GM12878 (cell line): ENCODE data around the gene TMEM120B. TPM values are rescaled to one million over a fixed set of nuclear protein-coding genes. Genes with fewer than 3 reads are reported as not detected.
A peak's percentile ranks its signal among the peaks of the same experiment; 100 is the strongest.

ENCODE experiments used
- CHD4 ChIP-seq: fragments of 200-600 bp; sonication (generic); IDR thresholded peaks from 2 replicates; pipeline ENCODE4 v1.6.1; 2016; ENCODE audit warnings: mild to moderate bottlenecking
- E4F1 ChIP-seq: fragments of 450-650 bp; IDR thresholded peaks from 2 replicates; pipeline ENCODE4 v1.6.1; 2018; ENCODE audit warnings: borderline replicate concordance, mild to moderate bottlenecking; ENCODE audit not compliant: partially characterized antibody
- EED ChIP-seq: sonication (generic); IDR thresholded peaks from 2 replicates; pipeline ENCODE4 v1.6.1; 2016; ENCODE audit warnings: antibody characterized with exemption, low read depth
- GABPA ChIP-seq: IDR thresholded peaks from 2 replicates; pipeline ENCODE4 v1.6.1; 2014; ENCODE audit warnings: antibody characterized with exemption, low read depth, mild to moderate bottlenecking, inconsistent platforms
- HDAC6 ChIP-seq: fragments of 200-600 bp; sonication (generic); IDR thresholded peaks from one replicate; pipeline ENCODE4 v1.8.0; 2017; ENCODE audit warnings: antibody characterized with exemption; ENCODE audit not compliant: unreplicated experiment
- IKZF2 ChIP-seq, 2 experiments: fragments of 450-650 bp; IDR thresholded peaks; 2 replicates each; pipeline ENCODE4 v1.6.1; 2017; ENCODE audit warnings: mild to moderate bottlenecking in 2 of 2, moderate library complexity in 2 of 2
- KDM1A ChIP-seq: fragments of 200-600 bp; sonication (generic); IDR thresholded peaks from 2 replicates; pipeline ENCODE4 v1.6.1; 2016; ENCODE audit warnings: borderline replicate concordance
- NRF1 ChIP-seq: conservative IDR thresholded peaks from 2 replicates; pipeline ENCODE4 v1.6.1; 2011; ENCODE audit warnings: mild to moderate bottlenecking, low read depth, low read length, improper control_type of control experiment
- PKNOX1 ChIP-seq: fragments of 450-650 bp; IDR thresholded peaks from 2 replicates; pipeline ENCODE4 v1.6.1; 2016; ENCODE audit warnings: mild to moderate bottlenecking
- RAD51 ChIP-seq: fragments of 450-650 bp; IDR thresholded peaks from 2 replicates; pipeline ENCODE4 v1.6.1; 2016; ENCODE audit warnings: moderate library complexity, mild to moderate bottlenecking, inconsistent platforms
- RCOR1 ChIP-seq: conservative IDR thresholded peaks from 2 replicates; pipeline ENCODE4 v1.6.1; 2012; ENCODE audit warnings: low read depth, low read length, improper control_type of control experiment
- RFX5 ChIP-seq: IDR thresholded peaks from 2 replicates; pipeline ENCODE4 v1.6.1; 2011; ENCODE audit warnings: low read depth, low read length, improper control_type of control experiment
- SMAD5 ChIP-seq: IDR thresholded peaks from 2 replicates; pipeline ENCODE4 v1.6.1; 2016; ENCODE audit warnings: antibody characterized with exemption, low read depth
- SP1 ChIP-seq: IDR thresholded peaks from one replicate; pipeline ENCODE4 v1.6.1; 2011; ENCODE audit warnings: low read depth, low read length
- TARDBP ChIP-seq: IDR thresholded peaks from 2 replicates; pipeline ENCODE4 v1.6.1; 2016; ENCODE audit warnings: borderline replicate concordance
- ZNF217 ChIP-seq: fragments of 450-650 bp; IDR thresholded peaks from 2 replicates; pipeline ENCODE4 v1.6.1; 2017; ENCODE audit warnings: antibody characterized with exemption, mild to moderate bottlenecking
- ZNF384 ChIP-seq: IDR thresholded peaks from 2 replicates; pipeline ENCODE4 v1.6.1; 2012; ENCODE audit warnings: low read depth, mild to moderate bottlenecking, low read length, improper control_type of control experiment, borderline replicate concordance
- ZZZ3 ChIP-seq: IDR thresholded peaks from 2 replicates; pipeline ENCODE4 v1.6.1; 2011; ENCODE audit warnings: low read depth; ENCODE audit not compliant: control insufficient read depth, insufficient read length
- polyA plus RNA-seq, 11 experiments: library from polyadenylated mRNA; depleted of rRNA in 4 of 11; unstranded in 6 of 11; stranded (reverse) in 5 of 11; fragments of >200 nt; fragmentation: Nextera tagmentation in 4 of 11; fragmentation: Illumina TruSeq in 1 of 11; extraction: Ambion mirVana in 4 of 11; extraction: Trizol in 1 of 11; gene quantifications; 1 replicate in 1 of 11; 2 replicates in 10 of 11; pipeline versions ENCODE4 v1.2.1 to v1.2.3, GENCODE V29; 2011 to 2016; ENCODE audit warnings: inconsistent platforms in 2 of 11, missing spikeins in 2 of 11, low read depth in 1 of 11
- total RNA-seq, 4 experiments: library from RNA; depleted of rRNA in 3 of 4; stranded (reverse); fragments of >200 nt in 3 of 4; fragmentation: Illumina TruSeq in 1 of 4; extraction: Trizol in 1 of 4; gene quantifications; 2 replicates each; pipeline versions ENCODE4 v1.2.1 to v1.2.3, GENCODE V29; 2013 to 2021
- TF ChIP-seq, protein P1 (sequence below): fragments of 450-650 bp; IDR thresholded peaks from 2 replicates; pipeline ENCODE4 v1.6.1; 2016; ENCODE audit warnings: mild to moderate bottlenecking, moderate library complexity, borderline replicate concordance
- TF ChIP-seq, protein P2 (sequence below): IDR thresholded peaks from 2 replicates; pipeline ENCODE4 v1.6.1; 2011; ENCODE audit warnings: low read depth, low read length, improper control_type of control experiment, borderline replicate concordance
- TF ChIP-seq, protein P3 (sequence below): IDR thresholded peaks from 2 replicates; pipeline ENCODE4 v1.6.1; 2011; ENCODE audit warnings: low read depth, mild to moderate bottlenecking, low read length, moderate library complexity, borderline replicate concordance; ENCODE audit errors: extremely low read depth

The TMEM120B gene
- total and polyA plus RNA-seq, 10 of the 15 experiments (the other 5 are each of a cell fraction or from before 2014, with no cell fraction given): 4.0 to 26.2 (median 9.2) TPM

GRCh38 chr12:121793838-121794533 lies 81.4 kb downstream of the TMEM120B start (continued):
- TF ChIP-seq, protein P1, sequence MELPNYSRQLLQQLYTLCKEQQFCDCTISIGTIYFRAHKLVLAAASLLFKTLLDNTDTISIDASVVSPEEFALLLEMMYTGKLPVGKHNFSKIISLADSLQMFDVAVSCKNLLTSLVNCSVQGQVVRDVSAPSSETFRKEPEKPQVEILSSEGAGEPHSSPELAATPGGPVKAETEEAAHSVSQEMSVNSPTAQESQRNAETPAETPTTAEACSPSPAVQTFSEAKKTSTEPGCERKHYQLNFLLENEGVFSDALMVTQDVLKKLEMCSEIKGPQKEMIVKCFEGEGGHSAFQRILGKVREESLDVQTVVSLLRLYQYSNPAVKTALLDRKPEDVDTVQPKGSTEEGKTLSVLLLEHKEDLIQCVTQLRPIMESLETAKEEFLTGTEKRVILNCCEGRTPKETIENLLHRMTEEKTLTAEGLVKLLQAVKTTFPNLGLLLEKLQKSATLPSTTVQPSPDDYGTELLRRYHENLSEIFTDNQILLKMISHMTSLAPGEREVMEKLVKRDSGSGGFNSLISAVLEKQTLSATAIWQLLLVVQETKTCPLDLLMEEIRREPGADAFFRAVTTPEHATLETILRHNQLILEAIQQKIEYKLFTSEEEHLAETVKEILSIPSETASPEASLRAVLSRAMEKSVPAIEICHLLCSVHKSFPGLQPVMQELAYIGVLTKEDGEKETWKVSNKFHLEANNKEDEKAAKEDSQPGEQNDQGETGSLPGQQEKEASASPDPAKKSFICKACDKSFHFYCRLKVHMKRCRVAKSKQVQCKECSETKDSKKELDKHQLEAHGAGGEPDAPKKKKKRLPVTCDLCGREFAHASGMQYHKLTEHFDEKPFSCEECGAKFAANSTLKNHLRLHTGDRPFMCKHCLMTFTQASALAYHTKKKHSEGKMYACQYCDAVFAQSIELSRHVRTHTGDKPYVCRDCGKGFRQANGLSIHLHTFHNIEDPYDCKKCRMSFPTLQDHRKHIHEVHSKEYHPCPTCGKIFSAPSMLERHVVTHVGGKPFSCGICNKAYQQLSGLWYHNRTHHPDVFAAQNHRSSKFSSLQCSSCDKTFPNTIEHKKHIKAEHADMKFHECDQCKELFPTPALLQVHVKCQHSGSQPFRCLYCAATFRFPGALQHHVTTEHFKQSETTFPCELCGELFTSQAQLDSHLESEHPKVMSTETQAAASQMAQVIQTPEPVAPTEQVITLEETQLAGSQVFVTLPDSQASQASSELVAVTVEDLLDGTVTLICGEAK: no peak
- peak; percentile 74; the same call in 1 of the 2 replicates for TF ChIP-seq TARDBP
- peak; percentile 42 to 44 for TF ChIP-seq IKZF2 (IDR thresholded peaks at IDR 0.05)
- peak; percentile 13; the same call in 1 of the 2 replicates for TF ChIP-seq RFX5
- no peak for TF ChIP-seq RCOR1
- TF ChIP-seq CHD4: peak; percentile 91; the same call in 1 of the 2 replicates
- TF ChIP-seq, protein P2, sequence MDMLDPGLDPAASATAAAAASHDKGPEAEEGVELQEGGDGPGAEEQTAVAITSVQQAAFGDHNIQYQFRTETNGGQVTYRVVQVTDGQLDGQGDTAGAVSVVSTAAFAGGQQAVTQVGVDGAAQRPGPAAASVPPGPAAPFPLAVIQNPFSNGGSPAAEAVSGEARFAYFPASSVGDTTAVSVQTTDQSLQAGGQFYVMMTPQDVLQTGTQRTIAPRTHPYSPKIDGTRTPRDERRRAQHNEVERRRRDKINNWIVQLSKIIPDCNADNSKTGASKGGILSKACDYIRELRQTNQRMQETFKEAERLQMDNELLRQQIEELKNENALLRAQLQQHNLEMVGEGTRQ: no peak
- no peak for TF ChIP-seq GABPA
- no peak for TF ChIP-seq HDAC6
- no peak for TF ChIP-seq RAD51
- TF ChIP-seq KDM1A: no peak
- TF ChIP-seq, protein P3, sequence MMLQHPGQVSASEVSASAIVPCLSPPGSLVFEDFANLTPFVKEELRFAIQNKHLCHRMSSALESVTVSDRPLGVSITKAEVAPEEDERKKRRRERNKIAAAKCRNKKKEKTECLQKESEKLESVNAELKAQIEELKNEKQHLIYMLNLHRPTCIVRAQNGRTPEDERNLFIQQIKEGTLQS: no peak; the same call in 1 of the 2 replicates
- TF ChIP-seq SP1: peak; percentile 43
- no peak for TF ChIP-seq NRF1
- TF ChIP-seq ZNF384: no peak
- peak; percentile 11 for TF ChIP-seq E4F1
- TF ChIP-seq ZZZ3: no peak
- TF ChIP-seq PKNOX1: peak; percentile 51
- TF ChIP-seq ZNF217: no peak; the same call in 1 of the 2 replicates
- TF ChIP-seq SMAD5: no peak
- no peak; the same call in 1 of the 2 replicates for TF ChIP-seq EED
